GM21717 (cell line): ENCODE results near the gene NUAK2.

Source experiments
- ATAC-seq: cut with Tn5 transposase; IDR thresholded peaks from one replicate; pipeline ENCODE4 v1.9.1; 2021; ENCODE audit warnings: mild to moderate bottlenecking, moderate library complexity; ENCODE audit not compliant: unreplicated experiment

Gene NUAK2

GRCh38 chr1:205323794-205324193 is 2.2 kb upstream of the NUAK2 start:
- no peak for ATAC-seq

- no peak for ATAC-seq
Measured at GRCh38 chr1:205321959-205322283, 376 bp upstream of the NUAK2 start.

- ATAC-seq = no peak
Measured at GRCh38 chr1:205319081-205320018, 2.2 kb downstream of the NUAK2 start.

GRCh38 chr1:205318231-205318991 is 3.1 kb downstream of the NUAK2 start:
- ATAC-seq = no peak

- ATAC-seq = no peak
Measured at GRCh38 chr1:205317311-205317917, 4.1 kb downstream of the NUAK2 start.

- ATAC-seq = no peak
Measured at GRCh38 chr1:205316161-205316566, 5.4 kb downstream of the NUAK2 start.

GRCh38 chr1:205315008-205315618 is 6.4 kb downstream of the NUAK2 start:
- ATAC-seq = no peak

- ATAC-seq = no peak
Measured at GRCh38 chr1:205313563-205314308, 7.8 kb downstream of the NUAK2 start.

- ATAC-seq = no peak
Measured at GRCh38 chr1:205312866-205313562, 8.5 kb downstream of the NUAK2 start.

- no peak for ATAC-seq
Measured at GRCh38 chr1:205310976-205311704, 10.4 kb downstream of the NUAK2 start.

GRCh38 chr1:205309741-205310140 is 11.8 kb downstream of the NUAK2 start:
- ATAC-seq = no peak

GRCh38 chr1:205306929-205307566 is 14.5 kb downstream of the NUAK2 start:
- no peak for ATAC-seq

- ATAC-seq = no peak
Measured at GRCh38 chr1:205304695-205305070, 16.9 kb downstream of the NUAK2 start.

GRCh38 chr1:205304046-205304694 is 17.4 kb downstream of the NUAK2 start:
- ATAC-seq = no peak

- ATAC-seq = no peak
Measured at GRCh38 chr1:205303247-205303888, 18.2 kb downstream of the NUAK2 start.

- no peak for ATAC-seq
Measured at GRCh38 chr1:205301842-205302588, 19.5 kb downstream of the NUAK2 start.

- no peak for ATAC-seq
Measured at GRCh38 chr1:205301205-205301821, 20.2 kb downstream of the NUAK2 start.
